ENCODE data around the gene PRICKLE1. TPM values are rescaled to one million over a fixed set of nuclear protein-coding genes. Genes with fewer than 3 reads are reported as not detected.
A peak's percentile ranks its signal among the peaks of the same experiment; 100 is the strongest.

The PRICKLE1 gene
- total and polyA plus RNA-seq, 2 donors (not counting 3 experiments of a cell fraction or from before 2014, with no cell fraction given): 34.3 to 86.0 TPM

GRCh38 chr12:42475106-42475505 lies 114.4 kb downstream of the PRICKLE1 start:
- Histone ChIP-seq H4K20me1 (replicated peaks; ENCODE audit: control insufficient read depth, extremely low read depth, insufficient read depth, low read length) (peaks cover 7% of the 10 kb centered on the region), H3K27ac (ENCODE audit: insufficient read depth, low read depth, low read length) (peak overlapping the region; percentile 52), H3K9me3 (replicated peaks; ENCODE audit: control insufficient read depth, insufficient read depth, low read length) (no peaks in the 10 kb centered on the region), H3K36me3 (ENCODE audit: control insufficient read depth in 2 of 2, extremely low read depth in 1 of 2, insufficient read depth in 2 of 2, low read length in 2 of 2) (peaks cover 0 to 11% of the 10 kb centered on the region in 2 experiments), H3K79me2 (ENCODE audit: control insufficient read depth, insufficient read depth, low read length) (peaks cover 85% of the 10 kb centered on the region), H3K9ac (replicated peaks; ENCODE audit: extremely low read depth, insufficient read depth, low read length) (no peak overlapping the region), H3K9me1 (replicated peaks; ENCODE audit: control insufficient read depth, extremely low read depth, insufficient read depth, low read length) (no peaks in the 10 kb centered on the region), H3K27me3 (ENCODE audit: control insufficient read depth in 2 of 2, insufficient read depth in 2 of 2, low read length in 2 of 2) (no peaks in the 10 kb centered on the region), H3K4me1 (ENCODE audit: control insufficient read depth, extremely low read depth, insufficient read depth, low read length) (peaks cover 55% of the 10 kb centered on the region), H2AFZ (ENCODE audit: low read depth, low read length) (no peak overlapping the region), H3K4me3 (replicated peaks in 1 of 3; ENCODE audit: insufficient read depth in 1 of 3, low read depth in 1 of 3, low read length in 3 of 3) (no peak overlapping the region), H3K4me2 (ENCODE audit: insufficient read depth, low read length) (peak overlapping the region; percentile 84)
- no TSS peak for BruUV-seq (replicated peaks)
- DNase-seq (ENCODE audit: low read depth, low spot score) (peak; percentile 29), FAIRE-seq (no peak)
- CTCF ChIA-PET: interaction anchor here (1.8 kb wide), 1 partner anchor 10 kb away, joined by 5 read pairs; no protein-coding TSS in a partner anchor
- intact Hi-C loops (cut with micrococcal nuclease): no loop called here
- dilution Hi-C loops (cut with MboI; ENCODE audit: extremely low pct_ligation_motif_present, low sequenced_read_pairs): no loop called here
- POLR2A ChIA-PET: no interaction called here
- TF ChIP-seq JUN (IDR thresholded peaks at IDR 0.05; ENCODE audit: borderline replicate concordance, insufficient read depth, insufficient read length, low read depth): no peak

DNA sequence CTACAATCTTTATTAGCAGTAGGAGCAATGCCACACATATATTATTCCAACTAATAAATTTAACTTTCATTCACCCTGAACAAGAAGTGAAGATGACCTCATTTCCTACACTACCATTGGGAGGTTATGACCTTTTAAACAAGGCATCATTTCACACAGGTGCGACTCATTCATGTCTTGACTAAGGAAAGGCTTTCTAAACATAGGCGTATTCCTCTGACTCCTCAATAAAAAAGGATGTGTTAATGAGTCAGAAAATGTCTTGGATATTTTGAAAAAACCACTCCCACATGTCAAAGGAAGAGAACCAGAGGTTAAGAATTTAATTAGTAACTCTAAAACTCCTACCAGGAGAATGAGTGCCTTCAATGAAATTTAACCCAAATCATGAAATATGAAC lies 115.2 kb downstream of the PRICKLE1 start:
- H3K27me3 ChIP-seq (ENCODE audit: control insufficient read depth in 2 of 2, insufficient read depth in 2 of 2, low read length in 2 of 2): no peaks in the 10 kb centered on the region
- no TSS peak for BruUV-seq (replicated peaks)
- H3K79me2 ChIP-seq (ENCODE audit: control insufficient read depth, insufficient read depth, low read length): peaks cover 80% of the 10 kb centered on the region
- ChIA-PET CTCF (no interaction called here), POLR2A (interaction anchor here (0.6 kb wide), 1 partner anchor 10 kb away, joined by 7 read pairs; no protein-coding TSS in a partner anchor)
- DNase-seq (ENCODE audit: low read depth, low spot score) (peak; percentile 78), FAIRE-seq (peak; percentile 78)
- peaks cover 10% of the 10 kb centered on the region for H4K20me1 ChIP-seq (replicated peaks; ENCODE audit: control insufficient read depth, extremely low read depth, insufficient read depth, low read length)
- no peaks in the 10 kb centered on the region for H3K9me1 ChIP-seq (replicated peaks; ENCODE audit: control insufficient read depth, extremely low read depth, insufficient read depth, low read length)
- peaks cover 60% of the 10 kb centered on the region for H3K4me1 ChIP-seq (ENCODE audit: control insufficient read depth, extremely low read depth, insufficient read depth, low read length)
- H3K9me3 ChIP-seq (replicated peaks; ENCODE audit: control insufficient read depth, insufficient read depth, low read length): no peaks in the 10 kb centered on the region
- H3K4me3 ChIP-seq (replicated peaks in 1 of 3; ENCODE audit: insufficient read depth in 1 of 3, low read depth in 1 of 3, low read length in 3 of 3): no peak overlapping the region
- peak overlapping the region; percentile 84 for H3K4me2 ChIP-seq (ENCODE audit: insufficient read depth, low read length)
- H2AFZ ChIP-seq (ENCODE audit: low read depth, low read length): no peak overlapping the region
- peaks cover 3 to 17% of the 10 kb centered on the region in 2 experiments for H3K36me3 ChIP-seq (ENCODE audit: control insufficient read depth in 2 of 2, extremely low read depth in 1 of 2, insufficient read depth in 2 of 2, low read length in 2 of 2)
- TF ChIP-seq EZH2 (IDR thresholded peaks at IDR 0.05; ENCODE audit: borderline replicate concordance, low read depth, low read length, severe bottlenecking): no peak
- peak; percentile 80 for TF ChIP-seq JUN (IDR thresholded peaks at IDR 0.05; ENCODE audit: borderline replicate concordance, insufficient read depth, insufficient read length, low read depth)
- TF ChIP-seq POLR2AphosphoS5 (IDR thresholded peaks at IDR 0.05; ENCODE audit: insufficient read depth, low read depth, low read length): peak; percentile 65
- TF ChIP-seq, protein P1, sequence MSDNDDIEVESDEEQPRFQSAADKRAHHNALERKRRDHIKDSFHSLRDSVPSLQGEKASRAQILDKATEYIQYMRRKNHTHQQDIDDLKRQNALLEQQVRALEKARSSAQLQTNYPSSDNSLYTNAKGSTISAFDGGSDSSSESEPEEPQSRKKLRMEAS (IDR thresholded peaks at IDR 0.05; ENCODE audit: insufficient read depth, insufficient read length): no peak
- TF ChIP-seq POLR2A (IDR thresholded peaks at IDR 0.05; ENCODE audit: low read depth, low read length): no peak
- TF ChIP-seq GATA2 (IDR thresholded peaks at IDR 0.05; ENCODE audit: insufficient read depth, insufficient read length, low read depth, low read length): peak; percentile 16
- TF ChIP-seq CTCF (IDR thresholded peaks at IDR 0.05; ENCODE audit: extremely low read depth in 1 of 2, insufficient read depth in 1 of 2, low read depth in 1 of 2, low read length in 2 of 2): no peak
- no peak for TF ChIP-seq MYC (IDR thresholded peaks at IDR 0.05; ENCODE audit: low read depth, low read length)
- TF ChIP-seq FOS (IDR thresholded peaks at IDR 0.05; ENCODE audit: borderline replicate concordance, insufficient read depth, low read length): peak; percentile 94
- intact Hi-C loops (cut with micrococcal nuclease): no loop called here
- H3K9ac ChIP-seq (replicated peaks; ENCODE audit: extremely low read depth, insufficient read depth, low read length): no peak overlapping the region
- dilution Hi-C loops (cut with MboI; ENCODE audit: extremely low pct_ligation_motif_present, low sequenced_read_pairs): no loop called here
- H3K27ac ChIP-seq (ENCODE audit: insufficient read depth, low read depth, low read length): peak overlapping the region; percentile 52

Data from endothelial cell of umbilical vein (primary cell).